Endothelial cell (in vitro differentiated cells): ENCODE results near the gene FAR2. TPM values are rescaled to one million over a fixed set of nuclear protein-coding genes. Genes with fewer than 3 reads are reported as not detected.

Experiments used
- DNase-seq: peaks from one replicate; pipeline ENCODE4 v3.0.0; 2021; ENCODE audit warnings: low spot score
- H3K27ac Mint-ChIP-seq: one replicate; pipeline ENCODE4 v1.8.0; 2021; ENCODE audit warnings: mixed read lengths, inconsistent platforms; ENCODE audit not compliant: unreplicated experiment
- H3K27me3 Mint-ChIP-seq: one replicate; pipeline ENCODE4 v1.8.0; 2021; ENCODE audit warnings: mild to moderate bottlenecking, moderate library complexity, mixed read lengths, inconsistent platforms; ENCODE audit not compliant: unreplicated experiment
- H3K36me3 Mint-ChIP-seq: one replicate; pipeline ENCODE4 v1.8.0; 2021; ENCODE audit warnings: mild to moderate bottlenecking, low read depth, mixed read lengths, inconsistent platforms; ENCODE audit not compliant: unreplicated experiment
- H3K4me1 Mint-ChIP-seq: one replicate; pipeline ENCODE4 v1.8.0; 2021; ENCODE audit warnings: mild to moderate bottlenecking, mixed read lengths, inconsistent platforms; ENCODE audit not compliant: unreplicated experiment
- H3K4me3 Mint-ChIP-seq: one replicate; pipeline ENCODE4 v1.8.0; 2021; ENCODE audit warnings: mild to moderate bottlenecking, mixed read lengths, inconsistent platforms; ENCODE audit not compliant: unreplicated experiment
- H3K9me3 Mint-ChIP-seq: one replicate; pipeline ENCODE4 v1.8.0; 2021; ENCODE audit warnings: mixed read lengths, inconsistent platforms; ENCODE audit not compliant: unreplicated experiment
- CTCF ChIP-seq: fragments of 200-600 bp; sonication (generic); IDR thresholded peaks from one replicate; pipeline ENCODE4 v1.5.0; 2021; ENCODE audit warnings: antibody characterized with exemption; ENCODE audit not compliant: unreplicated experiment
- total RNA-seq: library from RNA; stranded (reverse); fragmentation: NEBNext Ultra II Directional; extraction: Animal tissue kit (Norgen Biotek cat#: 25700); gene quantifications from one replicate; pipeline ENCODE4 v1.2.1, GENCODE V29; 2021; ENCODE audit not compliant: unreplicated experiment

The FAR2 gene
- total RNA-seq, 1 donor from 2014 or later = 104 TPM

GRCh38 chr12:29277231-29277630 is 128.2 kb downstream of the FAR2 start:
- H3K4me3 Mint-ChIP-seq = no peak overlapping the region
- peaks cover 18% of the 10 kb centered on the region for H3K4me1 Mint-ChIP-seq
- no peak overlapping the region for H3K27ac Mint-ChIP-seq
- H3K36me3 Mint-ChIP-seq = peaks cover 39% of the 10 kb centered on the region
- H3K27me3 Mint-ChIP-seq = peaks cover 2% of the 10 kb centered on the region
- H3K9me3 Mint-ChIP-seq = no peaks in the 10 kb centered on the region
- TF ChIP-seq CTCF = no peak
- no peak for DNase-seq

- Mint-ChIP-seq H3K4me1 (peaks cover 23% of the 10 kb centered on the region), H3K9me3 (no peaks in the 10 kb centered on the region), H3K4me3 (no peak overlapping the region), H3K27me3 (peaks cover 2% of the 10 kb centered on the region), H3K27ac (no peak overlapping the region), H3K36me3 (peaks cover 28% of the 10 kb centered on the region)
- no peak for DNase-seq
- no peak for TF ChIP-seq CTCF
Measured at GRCh38 chr12:29278673-29279420, 129.8 kb downstream of the FAR2 start.

GRCh38 chr12:29281371-29282005 is 132.4 kb downstream of the FAR2 start:
- Mint-ChIP-seq H3K4me1 (peaks cover 27% of the 10 kb centered on the region), H3K4me3 (no peak overlapping the region), H3K27ac (peak overlapping the region; percentile 20), H3K36me3 (peaks cover 11% of the 10 kb centered on the region), H3K9me3 (no peaks in the 10 kb centered on the region), H3K27me3 (no peaks in the 10 kb centered on the region)
- no peak for DNase-seq
- no peak for TF ChIP-seq CTCF

GRCh38 chr12:29282031-29282816 is 133.1 kb downstream of the FAR2 start:
- peak overlapping the region; percentile 93 for H3K27ac Mint-ChIP-seq
- DNase-seq = no peak
- H3K36me3 Mint-ChIP-seq = peaks cover 11% of the 10 kb centered on the region
- H3K4me3 Mint-ChIP-seq = no peak overlapping the region
- H3K27me3 Mint-ChIP-seq = no peaks in the 10 kb centered on the region
- H3K9me3 Mint-ChIP-seq = no peaks in the 10 kb centered on the region
- no peak for TF ChIP-seq CTCF
- peaks cover 27% of the 10 kb centered on the region for H3K4me1 Mint-ChIP-seq
